Suprapubic skin (tissue), 4 donors: ENCODE data around the gene KRT78. TPM values are rescaled to one million over a fixed set of nuclear protein-coding genes. Genes with fewer than 3 reads are reported as not detected.

Source experiments
- DNase-seq, 2 donors: peaks; one replicate each; pipeline ENCODE4 v3.0.0-alpha.2; 2019; ENCODE audit warnings: low spot score in 2 of 2
- H3K27ac ChIP-seq: fragments of 200-600 bp; sonication (generic); one replicate; pipeline ENCODE4 v1.5.1; 2019
- H3K27me3 ChIP-seq: fragments of 200-600 bp; sonication (generic); one replicate; pipeline ENCODE4 v1.5.1; 2019
- H3K36me3 ChIP-seq: fragments of 200-600 bp; sonication (generic); one replicate; pipeline ENCODE4 v1.5.1; 2019
- H3K4me1 ChIP-seq: fragments of 200-600 bp; sonication (generic); one replicate; pipeline ENCODE4 v1.5.1; 2019
- H3K4me3 ChIP-seq: fragments of 200-600 bp; sonication (generic); one replicate; pipeline ENCODE4 v1.5.1; 2019; ENCODE audit warnings: mild to moderate bottlenecking
- H3K9me3 ChIP-seq: fragments of 200-600 bp; sonication (generic); one replicate; pipeline ENCODE4 v1.5.1; 2019
- EP300 ChIP-seq: sonication (generic); formaldehyde crosslinking; IDR thresholded peaks from one replicate; pipeline ENCODE4 v1.6.1; 2017; ENCODE audit warnings: antibody characterized with exemption
- POLR2A ChIP-seq, 2 donors: fragments of 450-650 bp; IDR thresholded peaks; one replicate each; pipeline ENCODE4 v1.6.1; 2017; ENCODE audit warnings: antibody characterized with exemption in 2 of 2, mild to moderate bottlenecking in 2 of 2, moderate library complexity in 2 of 2
- POLR2AphosphoS5 ChIP-seq, 3 donors: sonication (generic); formaldehyde crosslinking; IDR thresholded peaks; one replicate each; pipeline ENCODE4 v1.6.1; 2017; ENCODE audit warnings: antibody characterized with exemption in 3 of 3
- WGBS: methylation state at CpG from one replicate; pipeline ENCODE4 v1.1.5; 2018; 5-methylcytosine and 5-hydroxymethylcytosine counted together
- total RNA-seq, 4 donors: library from RNA; depleted of rRNA; stranded (reverse); fragments of >200 nt; gene quantifications; one replicate each; pipeline ENCODE4 v1.1.0, GENCODE V29; 2016
- TF ChIP-seq, protein P1 (sequence below), 2 donors: fragments of 200-600 bp in 1 of 2; fragments of 450-650 bp in 1 of 2; sonication (generic) in 1 of 2; IDR thresholded peaks; one replicate each; pipeline ENCODE4 v1.5.1; 2016 to 2019; ENCODE audit warnings: antibody characterized with exemption in 2 of 2, mild to moderate bottlenecking in 1 of 2, moderate library complexity in 1 of 2

KRT78 gene
- total RNA-seq, 4 donors from 2014 or later = 48.9 to 115 (median 80.0) TPM

DNA sequence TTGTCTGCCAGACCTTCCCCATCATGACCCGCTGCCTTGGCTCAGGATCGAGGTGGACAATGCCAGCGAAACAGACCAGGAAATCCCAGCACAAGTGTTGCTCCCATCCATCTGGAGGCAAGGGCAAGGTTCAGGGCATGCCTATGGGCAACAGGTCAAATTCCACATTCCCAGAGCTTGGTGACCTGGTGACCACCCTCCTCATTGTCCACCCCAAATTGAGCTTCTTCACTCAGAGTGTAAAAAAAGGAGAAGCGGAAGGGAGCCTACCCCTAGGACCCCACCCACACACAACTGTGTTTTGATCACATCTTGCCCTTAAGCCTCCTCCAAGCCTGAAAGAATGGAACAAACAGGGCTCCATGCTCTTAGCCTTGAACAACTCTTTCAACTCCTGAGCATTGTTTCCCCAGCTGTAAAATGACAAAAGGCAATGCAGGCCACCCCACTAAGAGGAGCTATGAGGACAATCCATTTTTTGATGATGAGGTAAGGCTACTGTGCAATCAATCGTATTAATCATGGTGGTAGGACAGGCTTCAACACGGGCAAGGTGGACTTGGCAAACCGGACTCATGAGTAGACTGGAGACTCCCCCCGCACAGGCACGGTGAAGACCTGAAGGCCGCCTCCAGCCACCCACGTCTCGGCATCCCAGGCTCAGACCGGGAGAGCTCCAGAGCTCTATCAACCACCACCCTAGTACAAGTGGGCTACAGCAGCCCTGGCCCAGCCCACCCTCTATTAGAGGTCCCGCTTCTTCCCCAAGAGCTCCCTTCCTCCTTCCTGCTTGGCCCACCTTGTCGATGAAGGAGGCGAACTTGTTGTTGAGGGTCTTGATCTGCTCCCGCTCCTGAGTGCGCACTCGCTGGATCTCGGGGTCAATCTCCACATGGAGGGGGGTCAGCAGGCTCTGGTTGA is 15.5 kb downstream of the KRT78 start:
- Histone ChIP-seq H3K4me1 (peaks cover 4% of the 10 kb centered on the region), H3K27ac (no peak overlapping the region), H3K9me3 (no peaks in the 10 kb centered on the region), H3K4me3 (no peak overlapping the region), H3K27me3 (no peaks in the 10 kb centered on the region), H3K36me3 (no peaks in the 10 kb centered on the region)
- TF ChIP-seq POLR2A (IDR thresholded peaks at IDR 0.05) = no peak
- TF ChIP-seq, protein P1, sequence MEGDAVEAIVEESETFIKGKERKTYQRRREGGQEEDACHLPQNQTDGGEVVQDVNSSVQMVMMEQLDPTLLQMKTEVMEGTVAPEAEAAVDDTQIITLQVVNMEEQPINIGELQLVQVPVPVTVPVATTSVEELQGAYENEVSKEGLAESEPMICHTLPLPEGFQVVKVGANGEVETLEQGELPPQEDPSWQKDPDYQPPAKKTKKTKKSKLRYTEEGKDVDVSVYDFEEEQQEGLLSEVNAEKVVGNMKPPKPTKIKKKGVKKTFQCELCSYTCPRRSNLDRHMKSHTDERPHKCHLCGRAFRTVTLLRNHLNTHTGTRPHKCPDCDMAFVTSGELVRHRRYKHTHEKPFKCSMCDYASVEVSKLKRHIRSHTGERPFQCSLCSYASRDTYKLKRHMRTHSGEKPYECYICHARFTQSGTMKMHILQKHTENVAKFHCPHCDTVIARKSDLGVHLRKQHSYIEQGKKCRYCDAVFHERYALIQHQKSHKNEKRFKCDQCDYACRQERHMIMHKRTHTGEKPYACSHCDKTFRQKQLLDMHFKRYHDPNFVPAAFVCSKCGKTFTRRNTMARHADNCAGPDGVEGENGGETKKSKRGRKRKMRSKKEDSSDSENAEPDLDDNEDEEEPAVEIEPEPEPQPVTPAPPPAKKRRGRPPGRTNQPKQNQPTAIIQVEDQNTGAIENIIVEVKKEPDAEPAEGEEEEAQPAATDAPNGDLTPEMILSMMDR (IDR thresholded peaks at IDR 0.05) = no peak
- no peak for TF ChIP-seq EP300
- TF ChIP-seq POLR2AphosphoS5 (IDR thresholded peaks at IDR 0.05) = no peak
- 96% methylated on average over 19 of the region's 20 CpGs for WGBS
- peak in 1 of 2 donors; percentile 30 for DNase-seq

- H3K4me3 ChIP-seq = no peak overlapping the region
- no peaks in the 10 kb centered on the region for H3K9me3 ChIP-seq
- H3K27ac ChIP-seq = no peak overlapping the region
- TF ChIP-seq POLR2AphosphoS5 (IDR thresholded peaks at IDR 0.05) (no peak), EP300 (no peak), POLR2A (IDR thresholded peaks at IDR 0.05) (no peak)
- TF ChIP-seq, protein P1 (IDR thresholded peaks at IDR 0.05) = no peak
- H3K4me1 ChIP-seq = no peaks in the 10 kb centered on the region
- no peaks in the 10 kb centered on the region for H3K27me3 ChIP-seq
- H3K36me3 ChIP-seq = no peaks in the 10 kb centered on the region
- peak in 1 of 2 donors; percentile 13 for DNase-seq
- 83% methylated on average over 3 of the region's 3 CpGs for WGBS
These were observed 16.3 kb downstream of the KRT78 start for GRCh38 chr12:52832451-52832850.

DNA sequence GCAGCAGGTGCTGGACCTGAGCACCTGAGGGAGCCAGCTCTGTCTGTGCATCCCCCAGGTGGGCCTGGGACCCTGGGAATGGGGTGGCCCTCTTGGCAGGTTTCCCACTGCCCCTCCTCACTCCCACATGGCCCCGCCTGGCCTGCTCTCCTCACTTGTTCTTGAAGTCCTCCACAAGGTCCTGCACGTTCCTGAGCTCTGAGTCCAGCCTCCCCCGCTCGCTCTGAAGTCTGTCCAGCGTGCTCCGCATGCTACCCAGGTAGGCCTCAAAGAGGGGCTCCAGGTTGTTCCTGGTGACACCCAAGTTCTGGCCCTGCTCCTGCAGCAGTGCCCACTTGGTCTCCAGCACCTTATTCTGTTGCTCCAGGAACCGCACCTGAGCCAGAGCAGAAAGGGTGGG is 17.5 kb downstream of the KRT78 start:
- H3K36me3 ChIP-seq = no peaks in the 10 kb centered on the region
- no peak overlapping the region for H3K4me3 ChIP-seq
- H3K9me3 ChIP-seq = no peaks in the 10 kb centered on the region
- TF ChIP-seq EP300 (no peak), POLR2AphosphoS5 (IDR thresholded peaks at IDR 0.05) (no peak), POLR2A (IDR thresholded peaks at IDR 0.05) (no peak)
- TF ChIP-seq, protein P1 (IDR thresholded peaks at IDR 0.05) = no peak
- H3K4me1 ChIP-seq = no peaks in the 10 kb centered on the region
- no peaks in the 10 kb centered on the region for H3K27me3 ChIP-seq
- peak in 1 of 2 donors; percentile 49 for DNase-seq
- WGBS = 84% methylated on average over 6 of the region's 7 CpGs
- no peak overlapping the region for H3K27ac ChIP-seq

DNA sequence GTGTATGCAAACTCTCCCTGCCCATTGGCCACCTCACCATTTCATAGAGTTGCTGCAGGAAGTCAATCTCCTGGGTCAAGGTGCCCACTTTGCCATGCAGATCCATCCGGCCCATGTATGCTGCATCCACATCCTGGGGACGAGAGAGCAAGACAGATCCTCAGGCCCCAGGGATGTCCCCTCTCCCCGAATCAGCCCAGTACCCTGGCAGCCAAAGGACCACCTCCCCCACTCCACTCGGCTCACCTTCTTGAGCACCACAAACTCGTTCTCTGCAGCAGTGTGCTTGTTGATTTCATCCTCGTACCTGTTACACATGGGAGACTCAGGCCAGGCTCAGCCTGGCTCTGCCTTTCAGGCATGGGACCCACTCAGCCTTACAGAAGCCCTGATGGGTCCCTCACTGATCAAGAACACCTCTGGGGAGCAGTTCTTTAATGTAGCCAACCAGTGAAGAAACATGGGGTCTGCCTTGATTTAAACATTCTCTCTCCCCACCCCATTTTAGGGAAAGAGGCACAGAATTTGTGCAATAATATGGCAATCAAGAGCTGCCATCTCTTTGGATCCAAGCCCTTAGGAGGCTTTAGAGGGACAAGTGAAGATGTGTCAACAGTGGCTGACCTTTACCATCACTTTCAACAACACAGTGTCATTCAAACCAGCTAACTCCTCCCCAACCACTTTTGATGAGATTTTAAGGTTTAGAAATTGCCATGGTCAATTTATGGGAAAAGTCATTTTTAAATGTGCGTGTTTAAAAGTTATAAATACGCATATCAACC is 18.6 kb downstream of the KRT78 start:
- Histone ChIP-seq H3K4me3 (no peak overlapping the region), H3K36me3 (no peaks in the 10 kb centered on the region), H3K4me1 (no peaks in the 10 kb centered on the region), H3K27me3 (no peaks in the 10 kb centered on the region), H3K9me3 (no peaks in the 10 kb centered on the region), H3K27ac (no peak overlapping the region)
- no peak for DNase-seq
- no peak for TF ChIP-seq EP300
- TF ChIP-seq POLR2AphosphoS5 (IDR thresholded peaks at IDR 0.05) = no peak
- no peak for TF ChIP-seq POLR2A (IDR thresholded peaks at IDR 0.05)
- TF ChIP-seq, protein P1 (IDR thresholded peaks at IDR 0.05) = no peak
- whole genome bisulfite sequencing = 83% methylated on average over 7 of the region's 8 CpGs

- Histone ChIP-seq H3K36me3 (no peaks in the 10 kb centered on the region), H3K27ac (no peak overlapping the region), H3K27me3 (no peaks in the 10 kb centered on the region), H3K4me3 (no peak overlapping the region), H3K9me3 (no peaks in the 10 kb centered on the region), H3K4me1 (no peaks in the 10 kb centered on the region)
- 23% methylated on average over 2 of the region's 2 CpGs for WGBS
- DNase-seq = no peak
- TF ChIP-seq POLR2A (IDR thresholded peaks at IDR 0.05) = no peak
- no peak for TF ChIP-seq POLR2AphosphoS5 (IDR thresholded peaks at IDR 0.05)
- no peak for TF ChIP-seq EP300
- TF ChIP-seq, protein P1 (IDR thresholded peaks at IDR 0.05) = no peak
These were observed 20.2 kb downstream of the KRT78 start for GRCh38 chr12:52828591-52829021.
